OCI-LY7 (cell line): ENCODE data around the gene GNAT3. TPM values are rescaled to one million over a fixed set of nuclear protein-coding genes. Genes with fewer than 3 reads are reported as not detected.

Source experiments
- BruUV-seq: library from RNA; stranded (reverse); fragments of 400-500 nt; replicated peaks from 2 replicates; lab custom pipeline; 2021; lab: Mats Ljungman, UMichigan
- CTCF ChIA-PET: fragments of 300-600 bp; sonication (Branson Sonifier 250); formaldehyde crosslinking; loops from one replicate; lab custom pipeline; 2022; ENCODE audit warnings: antibody characterized with exemption; ENCODE audit not compliant: unreplicated experiment; lab: Charles Lee
- POLR2A ChIA-PET: fragments of 300-600 bp; sonication (Branson Sonifier 250); formaldehyde crosslinking; loops from one replicate; lab custom pipeline; 2022; ENCODE audit warnings: antibody characterized with exemption; lab: Charles Lee
- DNase-seq: peaks from one replicate; pipeline ENCODE4 v3.0.0-alpha.2; 2015; ENCODE audit warnings: low spot score
- H2AFZ ChIP-seq: fragments of 200-600 bp; sonication (generic), shearing (Covaris generic); 2 replicates; pipeline ENCODE4 v1.6.1; 2014; ENCODE audit warnings: mild to moderate bottlenecking, antibody characterized with exemption, low read length, moderate library complexity
- H3K27ac ChIP-seq: fragments of 200-600 bp; sonication (generic); 2 replicates; pipeline ENCODE4 v1.5.1; 2014; ENCODE audit warnings: mixed run types, low read depth, mild to moderate bottlenecking, moderate library complexity, low read length, inconsistent platforms; ENCODE audit not compliant: poor library complexity, severe bottlenecking
- H3K36me3 ChIP-seq: fragments of 200-600 bp; sonication (generic); 2 replicates; pipeline ENCODE4 v1.6.1; 2014; ENCODE audit warnings: mild to moderate bottlenecking, antibody characterized with exemption, low read length, moderate library complexity, mixed read lengths; ENCODE audit not compliant: insufficient read depth
- H3K4me1 ChIP-seq: fragments of 200-600 bp; sonication (generic); 2 replicates; pipeline ENCODE4 v1.5.1; 2014; ENCODE audit warnings: mild to moderate bottlenecking, low read length; ENCODE audit not compliant: insufficient read depth, poor library complexity, severe bottlenecking
- H3K4me2 ChIP-seq: fragments of 200-600 bp; sonication (generic); 2 replicates; pipeline ENCODE4 v1.6.1; 2014; ENCODE audit warnings: mild to moderate bottlenecking, low read length
- H3K4me3 ChIP-seq: fragments of 200-600 bp; sonication (generic); 2 replicates; pipeline ENCODE4 v1.5.1; 2014; ENCODE audit warnings: mild to moderate bottlenecking, low read depth, low read length; ENCODE audit not compliant: poor library complexity, severe bottlenecking
- H3K79me2 ChIP-seq: fragments of 200-600 bp; sonication (generic); 2 replicates; pipeline ENCODE4 v1.6.1; 2016; ENCODE audit warnings: low read depth, mild to moderate bottlenecking, low read length, moderate library complexity, mixed read lengths; ENCODE audit not compliant: insufficient read depth
- H3K9me2 ChIP-seq: fragments of 200-600 bp; sonication (generic); 2 replicates; pipeline ENCODE4 v1.6.1; 2016; ENCODE audit warnings: mild to moderate bottlenecking, low read length, mixed read lengths; ENCODE audit not compliant: insufficient read depth
- H3K9me3 ChIP-seq: fragments of 200-600 bp; sonication (generic); 2 replicates; pipeline ENCODE4 v1.6.1; 2014; ENCODE audit warnings: mild to moderate bottlenecking, mixed run types, low read length, mixed read lengths
- H4K20me1 ChIP-seq: fragments of 200-600 bp; sonication (generic); 2 replicates; pipeline ENCODE4 v1.6.1; 2014; ENCODE audit warnings: mild to moderate bottlenecking, antibody characterized with exemption, low read length, moderate library complexity, mixed read lengths; ENCODE audit not compliant: insufficient read depth
- EZH2phosphoT487 ChIP-seq: fragments of 200-600 bp; sonication (generic); IDR thresholded peaks from 2 replicates; pipeline ENCODE4 v1.6.1; 2018; ENCODE audit warnings: low read depth, borderline replicate concordance, mild to moderate bottlenecking, mixed run types, antibody characterized with exemption, low read length, moderate library complexity, mixed read lengths
- intact Hi-C: fragments of 100-400 bp; cut with micrococcal nuclease; formaldehyde crosslinking; loops from one replicate; pipeline ENCODE4 v1.10.0; 2022; ENCODE audit not compliant: unreplicated experiment
- total RNA-seq, 2 experiments: library from RNA; depleted of rRNA in 1 of 2; stranded (reverse); fragments of >200 nt in 1 of 2; shearing (Covaris generic) in 1 of 2; gene quantifications; 2 replicates each; pipeline ENCODE4 v1.2.3, GENCODE V29; 2014 to 2022
- TF ChIP-seq, protein P1 (sequence below): fragments of 200-600 bp; sonication (generic); conservative IDR thresholded peaks from 2 replicates; pipeline ENCODE4 v1.5.1; 2014; ENCODE audit warnings: mild to moderate bottlenecking, antibody characterized with exemption, low read length, moderate library complexity, mixed read lengths

Gene GNAT3
- total RNA-seq, 2 experiments from 2014 or later: not detected

DNA sequence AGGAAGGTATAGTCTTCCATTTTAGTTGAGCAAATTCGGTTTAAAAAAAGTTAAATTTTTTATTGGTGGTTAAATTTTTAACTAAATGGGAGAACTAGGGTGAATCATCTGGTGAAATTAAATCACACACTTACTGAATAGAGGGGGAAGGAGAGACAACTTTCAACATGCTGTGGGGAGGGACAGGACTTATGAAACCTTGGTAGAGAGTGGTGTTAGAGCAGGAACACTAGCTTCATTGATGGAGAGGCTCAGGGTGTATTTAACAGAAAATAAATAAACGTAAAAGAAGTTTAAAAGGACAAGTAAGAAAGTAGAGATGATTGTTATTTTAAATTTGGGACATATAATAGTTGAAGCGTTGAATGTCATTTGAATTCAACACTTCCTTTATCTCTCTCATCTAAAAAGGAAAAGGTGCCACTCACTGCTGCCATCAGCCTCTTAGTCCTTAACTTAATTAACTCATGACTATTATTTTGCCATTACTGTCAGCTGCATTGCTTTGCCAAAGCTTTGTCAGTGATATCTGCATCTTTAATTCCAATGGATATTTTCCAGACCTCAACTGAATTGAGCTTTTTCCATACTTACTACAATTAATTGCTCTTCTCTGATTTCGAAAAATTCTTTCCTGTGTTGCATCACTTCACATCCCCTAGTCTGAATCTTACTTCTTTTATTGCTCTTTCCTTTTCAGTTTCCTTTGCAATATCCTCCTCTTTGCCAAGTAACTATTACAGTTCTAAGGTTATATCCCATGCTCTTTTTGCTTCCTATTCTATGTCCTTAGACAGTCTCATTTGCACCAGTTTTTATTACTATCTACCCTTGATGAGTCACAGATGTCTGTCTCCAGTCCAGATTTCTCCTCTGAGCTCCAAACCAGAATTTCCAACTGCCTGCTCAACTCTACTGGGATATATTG, 71.7 kb downstream of the GNAT3 start:
- Histone ChIP-seq H3K4me2 (no peak overlapping the region), H2AFZ (no peak overlapping the region), H3K4me1 (no peaks in the 10 kb centered on the region), H4K20me1 (no peaks in the 10 kb centered on the region), H3K4me3 (no peak overlapping the region), H3K9me2 (no peaks in the 10 kb centered on the region), H3K27ac (no peak overlapping the region), H3K79me2 (no peaks in the 10 kb centered on the region), H3K36me3 (no peaks in the 10 kb centered on the region), H3K9me3 (no peaks in the 10 kb centered on the region)
- TF ChIP-seq, protein P1, sequence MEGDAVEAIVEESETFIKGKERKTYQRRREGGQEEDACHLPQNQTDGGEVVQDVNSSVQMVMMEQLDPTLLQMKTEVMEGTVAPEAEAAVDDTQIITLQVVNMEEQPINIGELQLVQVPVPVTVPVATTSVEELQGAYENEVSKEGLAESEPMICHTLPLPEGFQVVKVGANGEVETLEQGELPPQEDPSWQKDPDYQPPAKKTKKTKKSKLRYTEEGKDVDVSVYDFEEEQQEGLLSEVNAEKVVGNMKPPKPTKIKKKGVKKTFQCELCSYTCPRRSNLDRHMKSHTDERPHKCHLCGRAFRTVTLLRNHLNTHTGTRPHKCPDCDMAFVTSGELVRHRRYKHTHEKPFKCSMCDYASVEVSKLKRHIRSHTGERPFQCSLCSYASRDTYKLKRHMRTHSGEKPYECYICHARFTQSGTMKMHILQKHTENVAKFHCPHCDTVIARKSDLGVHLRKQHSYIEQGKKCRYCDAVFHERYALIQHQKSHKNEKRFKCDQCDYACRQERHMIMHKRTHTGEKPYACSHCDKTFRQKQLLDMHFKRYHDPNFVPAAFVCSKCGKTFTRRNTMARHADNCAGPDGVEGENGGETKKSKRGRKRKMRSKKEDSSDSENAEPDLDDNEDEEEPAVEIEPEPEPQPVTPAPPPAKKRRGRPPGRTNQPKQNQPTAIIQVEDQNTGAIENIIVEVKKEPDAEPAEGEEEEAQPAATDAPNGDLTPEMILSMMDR: no peak
- TF ChIP-seq EZH2phosphoT487: no peak
- BruUV-seq: no TSS peak
- ChIA-PET POLR2A (interaction anchor here (0.7 kb wide), 1 partner anchor 907 kb away, joined by 3 read pairs; no protein-coding TSS in a partner anchor), CTCF (no interaction called here)
- no peak for DNase-seq
- intact Hi-C loops: no loop called here

DNA sequence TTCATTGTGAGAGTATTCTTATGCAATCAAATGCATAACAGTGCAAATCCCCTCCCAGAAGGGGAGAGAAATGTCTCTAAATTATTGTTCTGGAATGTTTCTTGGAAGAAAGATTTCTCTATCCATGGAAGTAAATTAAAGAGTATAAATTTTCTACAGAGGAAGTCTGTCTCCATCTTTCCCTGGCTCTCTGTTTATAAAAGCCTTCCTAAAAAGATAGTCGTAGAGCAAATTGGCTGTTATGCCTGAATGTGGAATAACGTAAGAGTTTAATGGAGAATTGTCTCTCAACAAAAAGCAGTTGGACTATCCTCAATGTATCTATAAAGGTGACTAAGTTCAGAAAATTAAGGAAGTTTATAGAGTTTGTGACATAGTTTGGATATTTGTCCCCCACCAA, 76.3 kb downstream of the GNAT3 start:
- no TSS peak for BruUV-seq
- H3K36me3 ChIP-seq: no peaks in the 10 kb centered on the region
- no peaks in the 10 kb centered on the region for H3K9me2 ChIP-seq
- no peaks in the 10 kb centered on the region for H3K9me3 ChIP-seq
- no peak overlapping the region for H3K27ac ChIP-seq
- CTCF ChIA-PET: no interaction called here
- H2AFZ ChIP-seq: no peak overlapping the region
- no peaks in the 10 kb centered on the region for H3K4me1 ChIP-seq
- intact Hi-C loops: no loop called here
- no peak overlapping the region for H3K4me3 ChIP-seq
- DNase-seq: no peak
- POLR2A ChIA-PET: no interaction called here
- no peak for TF ChIP-seq EZH2phosphoT487
- TF ChIP-seq, protein P1: no peak
- H4K20me1 ChIP-seq: no peaks in the 10 kb centered on the region
- H3K4me2 ChIP-seq: no peak overlapping the region
- H3K79me2 ChIP-seq: no peaks in the 10 kb centered on the region

DNA sequence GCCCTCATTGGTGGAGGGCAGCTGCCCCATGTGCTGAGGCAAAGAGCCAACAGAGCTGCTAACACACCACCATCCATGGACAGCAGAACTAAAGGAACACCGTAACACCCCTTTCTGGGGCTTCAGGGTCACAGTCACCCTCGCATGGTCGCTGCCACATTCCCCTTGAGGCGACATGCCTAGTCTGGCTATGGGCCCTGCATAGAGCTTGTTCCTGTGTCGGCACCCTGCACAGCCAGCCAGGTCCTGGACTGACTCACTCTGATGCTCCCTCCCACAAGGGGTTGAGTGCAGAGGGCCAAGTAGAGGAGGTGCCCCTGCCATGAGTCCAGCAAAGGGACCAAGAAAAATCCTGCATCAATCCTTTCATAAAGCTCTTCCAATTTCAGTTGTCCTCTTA, 77.8 kb downstream of the GNAT3 start:
- Histone ChIP-seq H3K9me2 (no peaks in the 10 kb centered on the region), H4K20me1 (no peaks in the 10 kb centered on the region), H3K4me1 (no peaks in the 10 kb centered on the region), H3K36me3 (no peaks in the 10 kb centered on the region), H3K79me2 (no peaks in the 10 kb centered on the region), H3K4me3 (no peak overlapping the region), H2AFZ (no peak overlapping the region), H3K4me2 (no peak overlapping the region), H3K9me3 (no peaks in the 10 kb centered on the region), H3K27ac (no peak overlapping the region)
- BruUV-seq: no TSS peak
- ChIA-PET CTCF (no interaction called here), POLR2A (interaction anchor here (0.7 kb wide), 1 partner anchor 539 kb away, joined by 4 read pairs; no protein-coding TSS in a partner anchor)
- TF ChIP-seq, protein P1: no peak
- no peak for TF ChIP-seq EZH2phosphoT487
- intact Hi-C loops: no loop called here
- no peak for DNase-seq
